Measurements from ENCODE around the gene TMEM201.

GRCh38 chr1:9591669-9592509, 3.2 kb downstream of the TMEM201 start:
- TF ChIP-seq POLR2AphosphoS5 (IDR thresholded peaks at IDR 0.05; ENCODE audit: low read depth, low read length) = no peak
- no peak for TF ChIP-seq FOXP2 (optimal IDR thresholded peaks at IDR 0.05; ENCODE audit: borderline replicate concordance, extremely low read depth, extremely low read length, insufficient read depth)
- no peak for TF ChIP-seq TAF1 (IDR thresholded peaks at IDR 0.05; ENCODE audit: borderline replicate concordance, insufficient read depth, low read length)

All from PFSK-1 (cell line).